Right hindlimb (tissue), 1 donor: ENCODE results near the gene CTRB2.
"Not testable (repeated sequence)": the region's sequence is repeated elsewhere in the genome, so short reads cannot be mapped to it uniquely, and the experiment has no call there.

Source experiments
- DNase-seq: peaks from one replicate; pipeline ENCODE4 v3.0.0-alpha.2; 2018

CTRB2 gene

DNA sequence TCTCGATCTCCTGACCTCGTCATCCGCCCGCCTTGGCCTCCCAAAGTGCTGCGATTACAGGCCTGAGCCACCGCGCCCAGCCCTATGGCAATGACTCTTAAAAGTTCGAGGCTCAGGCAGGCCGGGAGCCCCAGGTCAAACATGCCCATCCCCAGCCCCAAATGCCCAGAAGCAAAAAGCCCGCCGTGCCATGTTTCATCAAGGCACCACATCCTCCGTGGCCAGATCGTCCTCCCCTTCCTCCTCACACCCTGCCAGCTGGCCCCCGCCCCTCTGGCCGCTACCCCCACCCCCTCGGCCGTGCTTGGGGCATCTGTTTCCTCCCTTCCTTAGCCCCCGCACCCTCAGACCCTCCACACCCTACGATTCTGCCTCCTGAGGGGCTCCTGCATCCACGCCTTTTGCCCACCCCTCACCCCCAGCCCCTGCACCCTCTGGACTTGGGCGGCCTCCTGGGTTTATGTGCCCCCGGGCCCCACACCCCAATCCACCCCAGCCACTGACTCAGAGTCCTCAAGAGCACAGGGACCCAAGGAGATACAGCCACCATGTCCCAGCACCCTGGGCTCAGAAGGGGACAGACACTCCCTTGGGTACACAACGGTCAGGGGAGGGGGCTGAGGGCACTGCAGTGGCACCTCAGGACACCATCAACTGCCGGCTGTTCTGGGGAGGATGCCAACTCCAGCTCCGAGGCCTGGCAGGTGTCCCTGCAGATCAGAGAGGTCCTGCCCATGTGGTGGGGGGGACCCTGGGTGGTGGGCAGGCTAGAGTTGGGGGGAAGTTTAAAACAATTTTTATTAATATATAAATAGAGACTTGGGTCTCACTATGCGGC, 18.9 kb upstream of the CTRB2 start:
- DNase-seq, result no peak

GRCh38 chr16:75225092-75225491, 18.1 kb upstream of the CTRB2 start:
- DNase-seq, result no peak

DNA sequence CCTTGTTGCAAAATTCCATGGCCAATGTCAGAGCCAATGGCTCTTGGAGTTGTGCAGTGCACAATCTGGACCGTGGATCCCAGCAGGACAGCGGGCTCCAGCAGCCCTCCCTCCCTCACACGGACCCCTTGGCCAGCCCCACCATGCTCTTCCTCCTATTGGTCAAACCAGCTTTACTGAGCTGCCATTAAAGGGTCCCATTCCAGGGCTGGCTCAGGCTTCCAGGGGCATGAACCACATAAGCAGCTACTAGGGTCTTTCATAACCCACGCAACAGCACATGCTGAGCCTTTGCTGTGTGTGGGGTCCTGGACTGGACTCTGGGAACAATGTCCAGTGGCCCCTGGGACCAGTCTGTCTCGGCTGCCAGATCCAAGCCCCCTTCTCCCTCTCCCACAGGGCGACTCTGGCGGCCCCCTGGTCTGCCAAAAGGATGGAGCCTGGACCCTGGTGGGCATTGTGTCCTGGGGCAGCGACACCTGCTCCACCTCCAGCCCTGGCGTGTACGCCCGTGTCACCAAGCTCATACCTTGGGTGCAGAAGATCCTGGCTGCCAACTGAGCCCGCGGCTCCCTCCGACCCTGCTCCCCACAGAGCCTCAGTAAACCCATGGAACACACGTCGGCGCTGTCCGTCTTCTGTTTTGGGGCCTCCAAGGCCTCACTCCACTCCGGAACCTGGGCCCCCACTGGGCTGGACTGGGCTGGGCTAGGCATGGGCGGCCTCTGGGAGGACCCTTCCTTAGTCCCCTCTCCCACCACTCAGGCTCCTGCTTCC, 17.5 kb upstream of the CTRB2 start:
- DNase-seq, result no peak

DNA sequence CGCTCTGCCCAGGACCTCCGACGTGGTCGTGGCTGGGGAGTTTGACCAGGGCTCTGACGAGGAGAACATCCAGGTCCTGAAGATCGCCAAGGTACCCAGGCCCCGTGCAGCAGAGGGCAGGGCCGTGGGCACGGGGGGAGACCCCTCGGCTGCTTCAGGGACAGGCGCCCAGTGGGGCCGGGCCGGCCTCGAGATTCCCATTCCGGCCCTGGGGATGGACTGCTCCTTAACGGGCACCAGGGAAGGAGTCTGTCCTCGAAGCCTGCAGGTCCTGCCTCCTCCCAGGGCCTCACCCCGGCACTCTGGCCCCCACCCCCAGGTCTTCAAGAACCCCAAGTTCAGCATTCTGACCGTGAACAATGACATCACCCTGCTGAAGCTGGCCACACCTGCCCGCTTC, 16.2 kb upstream of the CTRB2 start:
- DNase-seq, result not testable (repeated sequence)

DNA sequence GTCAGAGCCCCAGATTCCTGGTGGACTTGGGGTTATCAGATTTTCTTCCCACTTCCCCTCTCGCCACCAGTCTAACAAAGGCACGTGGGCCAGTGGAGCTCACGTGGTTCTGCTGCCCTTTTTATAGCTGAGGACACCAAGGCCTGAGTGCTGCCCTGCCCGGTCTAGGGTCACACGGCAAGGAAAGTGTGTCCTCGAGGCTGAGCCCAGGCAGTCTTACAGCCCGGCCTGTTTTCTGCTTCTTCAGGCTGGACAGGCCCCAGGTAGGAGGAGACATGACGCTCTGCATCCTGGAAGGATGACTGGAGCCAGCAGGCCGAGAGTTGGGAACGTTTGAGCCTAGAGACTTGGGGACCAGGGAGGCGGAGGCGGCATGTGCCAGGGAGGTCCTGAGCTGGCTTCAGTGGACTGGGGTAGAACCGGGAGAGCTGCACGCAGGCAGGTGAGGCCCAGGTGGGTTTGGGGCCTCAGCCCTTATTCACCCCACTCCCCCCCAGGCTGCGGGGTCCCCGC, 15.4 kb upstream of the CTRB2 start:
- DNase-seq, result peak; percentile 76

DNA sequence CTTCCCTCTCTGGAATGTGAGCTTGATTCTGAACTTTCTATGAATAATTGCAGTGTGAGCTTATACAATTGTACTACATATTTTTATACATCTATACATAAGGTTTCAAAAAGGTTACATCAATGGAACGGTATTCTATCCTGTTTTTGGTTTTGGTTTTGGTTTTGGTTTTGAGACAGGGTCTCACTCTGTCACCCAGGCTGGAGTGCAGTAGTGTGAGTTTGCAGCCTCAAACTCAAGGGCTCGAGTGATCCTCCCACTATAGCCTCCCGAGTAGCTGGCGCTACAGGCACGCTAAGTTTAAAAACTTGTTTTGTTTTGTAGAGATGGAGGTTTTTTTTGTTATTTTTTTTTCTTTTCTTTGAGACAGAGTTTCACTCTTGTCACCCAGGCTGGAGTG, 12.9 kb upstream of the CTRB2 start:
- DNase-seq, result no peak

GRCh38 chr16:75219088-75219487, 12.1 kb upstream of the CTRB2 start:
- DNase-seq, result no peak

- no peak for DNase-seq
These were observed 11.5 kb upstream of the CTRB2 start, which contains the start of gene CTRB1 for GRCh38 chr16:75218256-75219076. TSS of gene CTRB1 (plus strand) at chr16:75218988. CDS start at chr16:75219008, 20 bp downstream.

DNA sequence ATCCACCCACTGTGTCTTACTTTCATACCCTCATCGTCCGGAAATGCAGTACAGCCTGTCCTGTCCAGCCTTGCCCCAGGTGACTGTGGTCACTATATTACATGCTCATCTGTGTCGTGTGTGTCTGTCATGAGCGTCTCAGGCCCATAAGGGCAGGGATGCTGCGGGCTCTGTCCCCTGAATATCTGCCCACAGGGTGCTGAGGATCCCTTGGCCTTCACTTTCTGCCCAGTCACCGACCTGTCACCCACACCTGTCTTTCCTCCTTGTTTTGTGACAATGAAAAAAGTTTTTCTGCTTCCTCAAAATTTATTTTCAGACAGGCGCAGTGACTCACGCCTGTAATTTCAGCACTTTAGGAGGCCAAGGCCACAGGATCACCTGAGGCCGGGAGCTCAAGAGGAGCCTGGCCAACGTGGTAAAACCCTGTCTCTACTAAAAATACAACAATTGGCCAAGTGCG, 10.5 kb upstream of the CTRB2 start:
- no peak for DNase-seq

DNA sequence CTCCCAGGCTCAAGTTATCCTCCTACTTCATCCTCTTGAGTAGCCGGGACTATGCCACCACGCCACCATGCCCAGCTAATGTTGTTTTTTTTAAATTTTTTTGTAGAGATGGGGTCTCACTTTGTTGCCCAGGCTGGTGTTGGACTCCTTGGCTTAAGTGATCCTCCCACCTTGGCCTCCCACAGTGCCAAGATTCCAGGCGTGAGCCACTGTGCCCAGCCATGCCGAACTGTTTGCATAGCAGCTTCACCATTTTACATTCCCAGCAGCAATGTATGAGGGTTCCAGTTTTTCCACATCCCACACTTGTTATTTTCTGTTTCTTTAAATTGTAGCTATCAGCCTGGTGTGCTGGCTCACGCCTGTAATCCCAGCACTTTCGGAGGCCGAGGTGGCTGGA, 9.6 kb upstream of the CTRB2 start:
- DNase-seq, result no peak

DNA sequence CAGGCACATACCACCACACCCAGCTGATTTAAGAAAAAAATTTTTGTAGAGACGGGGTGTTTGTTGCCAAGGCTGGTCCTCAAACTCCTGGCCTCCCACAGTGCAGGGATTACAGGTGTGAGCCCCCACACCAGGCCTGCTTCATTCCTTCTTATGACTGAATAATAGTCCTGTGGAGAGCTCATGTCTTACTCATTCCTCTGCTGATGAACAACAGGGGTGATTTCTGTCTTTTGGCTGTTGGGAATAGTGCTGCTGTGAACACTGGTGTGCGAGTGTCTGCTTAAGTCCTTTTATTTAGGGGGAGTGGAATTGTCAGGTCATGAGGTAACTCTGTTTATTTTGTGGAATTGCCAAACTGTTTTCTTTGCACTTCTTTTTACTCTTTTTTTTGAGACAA, 9.2 kb upstream of the CTRB2 start:
- DNase-seq, result no peak

GRCh38 chr16:75211286-75211685, 4.3 kb upstream of the CTRB2 start:
- not testable (repeated sequence) for DNase-seq

DNA sequence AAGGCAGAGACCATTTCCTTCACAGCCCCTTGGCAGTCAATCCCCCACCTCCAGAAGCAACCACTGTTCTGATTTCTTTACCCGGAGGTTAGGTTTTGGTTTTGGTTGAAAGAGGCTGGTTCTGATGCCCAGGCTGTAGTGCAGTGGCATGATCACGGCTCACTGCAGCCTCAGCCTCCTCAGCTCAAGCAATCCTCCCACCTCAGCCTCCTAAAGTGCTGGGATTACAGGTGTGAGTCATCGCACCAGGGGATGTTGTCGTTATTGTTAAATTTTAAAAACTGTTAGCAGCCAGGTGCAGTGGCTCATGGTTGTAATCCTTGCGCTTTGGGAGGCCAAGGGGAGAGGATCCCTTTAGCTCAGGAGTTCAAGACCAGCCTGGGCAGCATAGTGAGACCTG, 3.0 kb upstream of the CTRB2 start:
- no peak for DNase-seq

- not testable (repeated sequence) for DNase-seq
These were observed 2.6 kb upstream of the CTRB2 start for GRCh38 chr16:75209514-75209913.

DNA sequence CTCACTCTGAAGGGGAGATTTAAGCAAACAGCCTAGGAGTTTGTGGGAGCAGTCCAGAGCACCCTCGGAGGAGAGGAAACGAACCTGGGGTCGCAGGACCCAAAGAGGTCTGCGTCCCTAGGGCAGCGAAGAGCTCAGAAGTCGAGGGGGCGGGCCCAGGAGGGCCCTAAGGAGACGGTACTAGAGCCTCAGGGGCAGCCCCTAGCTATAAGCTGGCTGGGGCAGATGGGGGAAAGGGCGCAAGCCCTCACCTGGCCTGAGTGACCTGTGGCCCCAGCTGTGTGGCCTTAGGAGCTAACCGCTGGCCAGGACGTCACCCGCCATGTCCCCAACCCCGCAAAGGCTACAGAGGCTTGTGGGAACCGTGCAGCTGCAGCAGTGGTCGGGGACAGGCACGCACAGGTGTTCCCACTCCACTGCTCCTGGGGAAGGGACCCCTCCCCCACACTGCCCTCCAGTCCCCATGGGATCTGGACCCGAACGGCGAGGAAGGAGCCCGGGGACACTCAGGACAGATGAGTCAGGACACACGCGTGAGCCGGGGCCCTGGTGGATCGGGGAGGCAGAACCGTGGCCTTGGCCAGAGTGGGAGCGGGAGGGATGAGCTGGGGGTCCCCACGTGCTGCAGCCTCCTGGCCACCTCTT, 2.0 kb upstream of the CTRB2 start:
- no peak for DNase-seq

DNA sequence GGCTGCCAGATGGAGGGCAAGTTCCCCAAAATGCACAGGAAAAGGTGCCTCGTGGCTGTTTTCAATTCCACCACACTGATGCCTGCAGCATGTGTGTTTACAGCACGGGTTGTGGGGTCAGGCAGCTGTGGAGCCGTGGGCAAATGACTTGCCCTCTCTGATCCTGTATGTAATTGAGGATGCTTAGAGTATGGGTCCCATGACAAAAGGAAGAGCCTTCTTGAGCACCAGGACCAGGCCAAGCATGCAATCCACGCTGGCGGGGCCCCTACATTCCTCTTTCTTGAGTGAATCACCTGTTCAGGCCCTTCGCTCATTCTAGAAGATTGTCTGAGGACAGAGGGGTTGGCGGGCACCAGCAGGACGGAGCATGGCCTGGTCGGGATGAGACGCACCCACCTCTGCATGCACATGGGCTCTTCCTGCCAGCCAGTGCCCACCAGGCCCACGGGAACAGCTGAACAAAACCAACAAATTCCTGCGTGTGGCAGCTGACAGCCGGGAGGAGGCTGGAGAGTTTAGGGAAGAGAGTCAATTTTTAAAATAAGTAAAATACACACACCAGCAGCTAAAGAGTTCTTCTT, 1.4 kb upstream of the CTRB2 start:
- DNase-seq, result no peak

DNA sequence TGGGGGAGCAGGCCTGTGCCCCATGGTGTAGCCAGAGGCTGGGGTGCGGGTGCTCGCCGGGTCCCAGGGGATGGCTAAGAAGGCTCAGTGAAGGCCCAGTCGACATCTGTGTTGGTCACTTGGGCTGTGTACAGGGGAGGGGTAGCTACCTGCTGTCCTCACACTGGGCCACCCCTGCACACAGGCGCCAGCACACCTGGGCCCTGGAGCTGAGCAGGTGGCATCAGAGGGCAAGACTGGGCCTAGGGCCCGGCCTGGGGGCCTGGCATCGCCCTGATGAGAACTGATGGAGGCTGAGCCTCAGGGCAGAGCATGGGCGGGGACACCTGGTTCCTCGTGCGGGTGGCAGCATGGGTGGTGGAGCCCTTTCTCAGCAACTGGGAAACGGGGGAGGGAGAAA, 870 bp upstream of the CTRB2 start:
- DNase-seq, result no peak

DNA sequence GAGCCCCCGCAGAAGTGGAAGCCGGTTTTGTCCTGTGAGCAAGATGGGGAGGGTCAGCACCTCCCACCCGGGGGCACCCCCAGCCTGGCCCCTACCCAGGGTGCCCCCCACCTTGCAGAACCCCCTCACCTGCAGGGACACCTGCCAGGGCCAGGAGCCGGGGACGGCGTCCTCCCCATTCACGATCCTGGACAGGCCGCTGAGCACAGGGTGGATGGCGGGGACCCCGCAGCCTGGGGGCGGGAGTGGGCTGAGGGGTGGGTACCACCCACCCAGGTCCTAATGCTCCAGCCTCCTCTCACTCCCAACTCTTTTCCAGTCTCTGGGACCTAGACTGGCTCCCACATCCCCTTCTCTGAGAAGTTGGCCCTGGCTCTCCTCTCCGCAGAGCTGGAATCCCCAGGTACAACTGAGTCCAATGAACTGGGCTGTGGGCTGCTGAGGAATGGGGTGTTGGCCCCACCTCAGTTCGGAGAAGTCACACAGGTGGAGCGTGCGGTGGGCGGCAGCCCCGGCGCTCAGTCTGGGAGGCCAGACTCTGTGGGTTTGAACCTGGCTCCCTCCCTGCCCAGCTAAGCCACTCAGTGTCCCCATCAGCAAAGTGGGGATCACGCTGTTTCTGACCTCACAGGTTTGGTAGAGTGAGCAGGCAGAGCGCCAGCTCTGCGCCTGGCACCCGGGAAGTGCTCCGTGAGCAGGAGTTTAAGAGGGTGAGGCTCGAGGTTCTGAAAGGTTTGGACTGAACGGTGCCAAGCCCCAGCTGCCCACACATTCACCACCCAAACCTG, 806 bp downstream of the CTRB2 start:
- not testable (repeated sequence) for DNase-seq

DNA sequence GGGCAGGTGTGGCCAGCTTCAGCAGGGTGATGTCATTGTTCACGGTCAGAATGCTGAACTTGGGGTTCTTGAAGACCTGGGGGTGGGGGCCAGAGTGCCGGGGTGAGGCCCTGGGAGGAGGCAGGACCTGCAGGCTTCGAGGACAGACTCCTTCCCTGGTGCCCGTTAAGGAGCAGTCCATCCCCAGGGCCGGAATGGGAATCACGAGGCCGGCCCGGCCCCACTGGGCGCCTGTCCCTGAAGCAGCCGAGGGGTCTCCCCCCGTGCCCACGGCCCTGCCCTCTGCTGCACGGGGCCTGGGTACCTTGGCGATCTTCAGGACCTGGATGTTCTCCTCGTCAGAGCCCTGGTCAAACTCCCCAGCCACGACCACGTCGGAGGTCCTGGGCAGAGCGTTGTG, 1.5 kb downstream of the CTRB2 start:
- DNase-seq, result not testable (repeated sequence)

- DNase-seq, result not testable (repeated sequence)
These were observed 2.1 kb downstream of the CTRB2 start for GRCh38 chr16:75204905-75205304.

DNA sequence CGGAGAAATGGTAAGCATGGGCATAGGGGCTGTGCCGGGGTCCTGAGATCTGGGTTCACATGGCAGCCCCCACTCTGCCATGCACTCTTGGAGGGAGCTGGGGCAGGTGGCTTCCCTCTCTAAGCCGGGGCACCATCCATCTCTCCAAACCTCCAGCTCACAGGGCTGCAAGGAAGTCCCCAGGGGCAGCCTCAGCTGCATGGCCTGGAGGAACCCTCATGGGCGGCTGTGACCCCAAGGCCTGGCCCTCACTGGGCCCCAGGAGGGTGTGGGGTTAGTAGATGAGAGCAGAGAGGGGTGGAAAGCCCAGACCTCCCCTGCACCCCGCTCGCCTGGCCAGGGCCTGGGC, 2.6 kb downstream of the CTRB2 start:
- no peak for DNase-seq
